Fibroblast of upper back skin (primary cell): Measurements from ENCODE around the gene SLC12A3.
A peak's percentile ranks its signal among the peaks of the same experiment; 100 is the strongest.

Source experiments
- DNase-seq: peaks from one replicate; pipeline ENCODE4 v3.0.0-alpha.2; 2013

Gene SLC12A3

DNA sequence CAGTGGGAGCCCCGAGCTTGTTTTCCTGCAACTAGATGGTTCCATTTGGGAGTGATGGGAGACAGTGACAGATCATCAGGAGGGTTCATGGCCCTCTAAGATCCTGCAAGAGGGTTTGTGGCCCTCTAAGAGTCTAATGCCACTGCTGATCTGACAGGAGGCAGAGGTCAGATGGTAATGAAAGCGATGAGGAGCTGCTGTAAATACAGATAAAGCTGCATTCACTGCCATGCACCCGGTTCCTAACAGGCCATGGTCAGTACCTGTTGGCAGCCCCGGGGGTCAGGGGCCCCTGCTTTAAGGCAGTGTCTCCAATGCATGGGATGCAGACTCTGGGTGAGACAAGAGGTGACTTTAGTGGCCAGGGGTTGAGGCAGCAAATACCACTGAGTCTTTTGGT, 30.8 kb downstream of the SLC12A3 start:
- DNase-seq: no peak

GRCh38 chr16:56896244-56896643, 31.2 kb downstream of the SLC12A3 start:
- DNase-seq: no peak

GRCh38 chr16:56897026-56897799, 32.2 kb downstream of the SLC12A3 start:
- DNase-seq: no peak

- no peak for DNase-seq
These were observed 33.8 kb downstream of the SLC12A3 start for GRCh38 chr16:56898847-56899246.

DNA sequence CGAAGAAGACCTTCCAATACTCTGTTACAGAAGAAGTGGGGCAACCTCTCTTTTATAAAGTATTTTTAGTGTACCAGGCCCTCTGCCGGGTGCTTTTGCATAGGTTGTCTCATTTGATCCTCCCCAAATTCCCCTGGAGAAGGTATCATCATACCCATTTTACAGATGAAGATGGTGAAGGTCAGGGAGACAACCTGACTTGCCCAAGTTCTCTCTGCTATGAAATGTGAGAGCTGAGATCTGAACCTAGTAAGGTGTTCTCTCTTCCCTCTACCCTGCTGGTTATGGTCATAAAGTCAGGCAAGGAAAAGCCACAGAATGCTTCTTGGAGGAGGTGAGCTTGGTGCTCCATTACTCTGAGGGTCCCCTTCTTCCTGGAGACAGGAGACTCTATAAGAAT, 38.9 kb downstream of the SLC12A3 start:
- DNase-seq: no peak

DNA sequence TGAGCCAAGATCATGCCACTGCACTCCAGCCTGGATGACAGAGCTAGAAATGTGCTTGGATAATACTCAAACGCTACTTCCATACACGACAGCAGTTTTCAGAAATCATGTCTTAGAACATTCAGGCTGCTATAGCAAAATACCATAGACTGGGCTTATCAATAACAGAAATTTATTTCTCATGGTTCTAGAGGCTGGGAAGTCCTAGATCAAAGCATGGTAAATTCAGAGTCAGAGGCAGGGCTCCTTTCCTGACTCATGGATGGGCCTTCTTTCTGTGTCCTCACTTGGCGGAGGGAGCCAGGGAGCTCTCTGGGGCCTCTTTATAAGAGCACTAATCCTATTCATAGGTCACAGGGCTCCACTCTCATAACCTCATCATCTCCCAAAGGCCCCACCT, 42.4 kb downstream of the SLC12A3 start:
- DNase-seq: no peak

DNA sequence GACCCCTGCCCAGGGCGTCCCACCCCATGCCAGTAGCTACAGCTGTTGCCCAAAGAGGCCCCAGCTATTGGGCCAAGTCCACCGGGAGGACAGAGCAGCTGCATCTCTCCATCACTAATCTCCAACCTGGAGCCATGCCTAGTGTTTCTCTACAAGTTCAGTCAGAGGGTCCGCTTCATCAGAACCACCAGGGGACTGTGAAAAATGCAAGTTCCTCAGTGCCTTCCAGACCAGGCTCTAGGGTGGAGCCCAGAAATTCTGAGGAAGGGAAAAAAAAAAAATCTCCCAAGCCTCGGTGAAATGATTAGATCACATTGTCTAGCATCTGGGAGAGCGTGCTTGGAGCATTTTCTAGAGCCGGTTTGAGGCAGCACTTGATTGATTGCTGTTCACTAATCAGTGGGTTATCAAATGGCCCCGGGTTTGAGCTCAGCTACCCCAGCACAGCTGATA, 44.5 kb downstream of the SLC12A3 start:
- peak; percentile 35 for DNase-seq

DNA sequence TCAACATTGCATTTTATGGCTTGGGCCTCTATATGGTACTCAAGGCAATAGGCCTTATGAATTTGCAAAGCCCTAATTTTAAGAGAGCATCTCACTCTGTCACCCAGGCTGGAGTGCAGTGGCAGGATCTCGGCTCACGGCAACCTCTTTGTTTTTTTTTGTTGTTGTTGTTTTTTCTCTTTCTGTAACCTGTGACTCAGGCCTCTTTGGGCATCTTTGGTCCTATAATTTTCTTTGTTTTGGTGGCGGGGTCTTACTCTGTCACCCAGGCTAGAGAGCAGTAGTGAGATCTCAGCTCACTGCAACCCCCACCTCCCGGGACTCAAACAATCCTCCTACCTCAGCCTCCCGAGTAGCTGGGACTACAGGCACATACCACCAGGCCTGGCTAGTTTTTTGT, 45.1 kb downstream of the SLC12A3 start:
- no peak for DNase-seq

GRCh38 chr16:56910654-56911539, 45.9 kb downstream of the SLC12A3 start:
- peak; percentile 94 for DNase-seq

DNA sequence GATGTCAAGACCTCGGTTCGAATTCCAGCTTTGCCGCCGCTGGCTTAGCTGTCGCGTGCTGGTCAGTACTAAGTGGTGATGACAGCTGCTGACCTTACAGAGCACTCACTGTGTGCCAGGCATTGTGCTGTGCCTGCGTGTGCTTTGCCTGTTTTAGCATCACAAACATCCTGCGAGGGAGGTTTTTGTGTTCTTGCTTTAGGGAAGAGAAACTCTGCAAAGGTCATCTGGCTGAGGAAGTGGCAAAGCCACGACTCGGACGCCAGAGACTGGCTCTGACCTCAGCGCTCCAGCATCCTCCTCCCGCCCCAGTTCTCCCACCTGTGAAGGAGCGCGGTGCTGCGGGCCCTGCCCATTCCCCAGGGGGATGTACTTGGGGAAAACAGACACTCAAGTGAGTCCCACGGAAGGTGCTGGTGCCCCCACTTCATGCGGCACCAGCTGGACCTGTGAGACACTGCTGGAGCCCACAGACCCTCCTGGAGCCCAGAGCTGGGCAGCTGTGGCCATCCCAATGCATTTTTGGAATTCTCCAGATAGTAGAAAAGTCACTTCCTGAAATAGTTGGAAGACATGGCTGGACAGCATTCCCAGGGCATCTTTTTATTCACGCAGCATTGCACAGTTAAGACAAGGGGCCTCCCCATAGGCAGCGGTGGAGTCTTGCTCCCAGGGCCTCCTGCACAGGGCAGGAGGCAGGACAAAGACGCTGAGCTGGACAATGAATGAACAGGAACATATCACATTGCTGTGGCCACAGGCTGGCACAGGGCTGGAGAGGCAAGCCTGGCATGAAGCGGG, 47.0 kb downstream of the SLC12A3 start:
- DNase-seq: peak; percentile 71

DNA sequence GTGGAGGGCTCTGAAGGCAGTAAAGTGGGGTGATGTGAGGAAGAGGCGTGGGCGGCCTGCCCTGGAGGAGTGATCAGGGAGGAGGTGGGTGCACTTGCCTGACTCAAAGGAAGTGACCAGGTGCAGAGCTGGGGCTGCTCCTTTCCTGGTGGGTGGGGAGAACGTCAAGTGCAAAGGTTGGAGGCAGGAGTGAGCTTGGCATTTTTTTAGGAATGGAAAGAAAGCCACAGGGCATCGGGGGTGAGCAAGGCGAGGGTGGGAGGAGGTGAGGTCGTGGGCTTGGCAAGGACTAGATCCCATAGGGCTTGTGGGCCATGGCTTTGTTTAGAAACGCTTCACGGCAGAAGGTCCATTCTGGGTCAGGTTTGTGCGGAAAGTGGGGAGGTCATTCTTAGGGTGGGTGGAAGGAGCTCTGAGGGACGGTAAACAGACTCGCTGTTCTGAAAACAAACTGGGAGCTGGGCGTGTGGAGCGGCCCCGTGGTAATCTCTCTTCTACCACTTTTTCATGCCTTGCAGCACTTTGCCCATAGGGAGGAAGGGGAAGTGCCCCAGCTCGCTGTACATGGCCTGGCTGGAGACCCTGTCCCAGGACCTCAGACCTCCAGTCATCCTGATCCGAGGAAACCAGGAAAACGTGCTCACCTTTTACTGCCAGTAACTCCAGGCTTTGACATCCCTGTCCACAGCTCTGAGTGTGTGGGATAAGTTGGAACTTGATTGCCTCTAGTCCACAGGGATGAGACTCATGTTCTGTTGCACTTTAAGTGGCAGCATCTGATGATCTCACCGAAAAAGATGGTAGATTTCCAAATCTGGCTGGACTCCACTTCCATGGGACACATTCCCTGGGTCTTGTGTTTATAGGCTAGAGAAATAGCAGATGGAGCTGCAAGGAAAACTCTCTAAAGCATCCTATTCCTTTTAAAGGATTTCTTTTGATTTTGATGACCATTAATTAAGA, 48.0 kb downstream of the SLC12A3 start:
- peak; percentile 72 for DNase-seq

DNA sequence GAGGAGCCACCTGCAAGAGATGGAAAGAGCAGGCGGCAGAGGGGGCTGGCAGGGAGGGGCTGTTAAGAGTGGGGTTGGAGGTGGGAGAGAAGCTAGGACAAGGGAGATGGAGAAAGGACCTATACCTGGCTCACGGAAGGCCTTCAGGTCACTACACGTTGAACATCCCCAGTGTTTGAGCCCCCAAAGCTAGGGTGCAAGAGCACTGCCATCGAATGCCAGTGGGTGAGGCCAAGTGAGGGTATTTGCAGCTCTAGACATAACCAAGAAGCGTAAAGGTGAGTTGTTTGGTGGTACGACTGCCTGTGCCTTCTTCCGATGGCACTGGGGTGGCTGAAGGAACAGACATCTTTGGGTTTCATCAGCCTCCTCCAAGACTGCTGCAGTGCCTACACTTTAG, 49.9 kb downstream of the SLC12A3 start:
- no peak for DNase-seq

DNA sequence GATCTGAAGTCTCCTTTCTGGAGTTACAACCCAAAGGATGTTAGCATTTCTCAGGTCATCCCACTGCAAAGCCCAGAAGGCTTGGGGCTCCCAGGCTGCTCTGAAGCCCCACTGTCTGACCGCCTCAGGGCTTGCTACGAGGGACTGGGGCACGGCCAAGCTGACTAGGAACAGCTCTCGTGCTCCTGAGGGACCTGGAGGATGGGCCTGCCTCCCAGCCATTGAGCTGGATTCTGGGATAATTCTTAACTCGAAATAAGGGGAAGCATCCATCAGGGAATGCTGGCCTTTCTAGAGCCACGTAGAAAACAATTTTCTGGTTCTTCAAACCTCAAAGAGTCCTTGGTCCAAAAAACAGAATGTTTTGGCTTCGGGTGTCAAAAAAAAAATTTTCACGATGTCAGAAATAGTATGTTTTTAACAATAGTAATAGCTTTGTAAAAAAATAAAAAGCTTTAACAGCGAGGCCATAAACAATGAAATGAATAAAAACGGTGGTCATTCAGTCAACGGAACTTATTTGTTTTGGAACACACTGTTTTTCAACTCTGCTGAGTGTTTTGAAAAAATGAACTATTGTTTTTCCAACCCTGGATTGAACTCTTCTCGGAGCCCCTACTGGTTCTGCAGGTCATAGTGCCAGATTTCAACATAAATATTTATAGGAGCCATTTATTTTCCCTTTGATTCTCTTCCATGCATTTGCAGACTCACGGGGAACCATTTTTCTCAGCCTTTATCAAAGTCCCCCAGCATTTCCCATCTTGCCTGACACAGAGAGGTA, 50.5 kb downstream of the SLC12A3 start:
- no peak for DNase-seq

DNA sequence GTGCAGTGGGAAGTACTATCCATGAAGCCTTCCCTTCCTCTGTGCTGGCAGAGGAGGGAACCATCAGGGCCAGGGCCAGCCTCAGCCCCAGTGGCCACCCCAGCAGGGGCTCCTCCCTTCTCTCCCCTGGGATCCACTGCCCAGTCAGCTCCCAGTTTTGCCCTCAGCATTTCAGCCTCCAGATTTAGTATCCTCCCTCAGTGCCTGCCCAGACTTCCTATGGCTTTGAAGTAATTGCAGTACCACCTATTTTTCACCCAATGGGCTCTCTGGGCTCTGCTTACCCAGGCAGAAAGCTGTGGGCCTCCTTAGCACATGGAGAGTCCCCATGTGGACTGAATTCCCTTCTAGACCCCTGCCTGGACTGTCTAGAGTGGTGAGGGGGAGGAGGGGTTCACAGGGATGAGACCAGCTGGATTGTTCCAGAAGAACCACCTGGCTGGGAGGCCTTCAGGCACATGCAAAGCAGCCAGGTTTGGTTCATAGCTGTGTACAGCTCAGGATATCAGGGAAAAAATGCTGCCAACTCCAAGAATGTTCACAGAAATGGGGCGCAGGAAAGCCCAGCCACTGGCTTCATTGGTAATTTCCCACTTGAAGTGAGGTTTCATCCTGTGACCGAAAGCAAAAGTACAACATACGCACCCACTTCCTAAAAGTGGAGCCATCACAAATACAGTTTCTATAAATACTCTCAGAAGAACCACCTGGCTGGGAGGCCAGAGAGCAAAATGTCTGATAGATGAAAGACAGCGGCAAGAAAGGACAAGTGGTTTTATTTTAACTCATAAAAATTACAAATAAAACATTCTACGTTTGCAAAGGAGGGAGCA, 51.8 kb downstream of the SLC12A3 start:
- DNase-seq: no peak

- DNase-seq: no peak
These were observed 53.5 kb downstream of the SLC12A3 start for GRCh38 chr16:56918467-56919012.

DNA sequence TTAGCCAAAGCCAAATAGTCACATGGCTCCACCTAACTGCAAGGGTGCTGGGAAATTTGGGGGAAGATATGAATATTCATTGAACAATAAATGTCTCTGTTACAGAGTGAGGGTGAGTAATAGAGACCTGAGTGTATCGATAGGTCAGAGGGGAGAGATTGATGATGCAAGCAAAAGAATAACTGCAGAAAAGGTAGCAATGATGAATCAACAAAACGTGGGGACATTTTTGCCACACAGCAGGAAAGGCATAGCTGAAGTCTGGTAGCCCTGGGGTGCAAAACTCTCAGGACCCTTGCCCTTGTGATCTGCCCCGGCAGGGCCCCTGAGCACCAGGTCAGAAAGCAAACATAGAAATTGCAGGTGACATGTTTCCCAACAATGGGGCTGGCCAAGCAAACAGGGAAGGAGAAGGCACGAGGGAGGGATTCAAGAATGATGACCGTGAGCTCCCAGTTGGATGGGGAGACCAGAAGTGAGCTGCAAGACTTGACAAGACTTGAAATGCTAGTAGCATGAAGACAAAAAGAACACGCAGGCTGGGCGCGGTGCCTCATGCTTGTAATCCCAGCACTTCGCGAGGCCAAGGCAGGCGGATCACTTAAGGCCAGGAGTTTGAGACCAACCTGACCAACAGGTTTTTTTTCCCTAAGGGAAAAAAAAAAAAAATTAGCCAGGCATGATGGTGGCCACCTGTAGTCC, 54.2 kb downstream of the SLC12A3 start:
- no peak for DNase-seq

- no peak for DNase-seq
These were observed 56.6 kb downstream of the SLC12A3 start for GRCh38 chr16:56921571-56921970.

DNA sequence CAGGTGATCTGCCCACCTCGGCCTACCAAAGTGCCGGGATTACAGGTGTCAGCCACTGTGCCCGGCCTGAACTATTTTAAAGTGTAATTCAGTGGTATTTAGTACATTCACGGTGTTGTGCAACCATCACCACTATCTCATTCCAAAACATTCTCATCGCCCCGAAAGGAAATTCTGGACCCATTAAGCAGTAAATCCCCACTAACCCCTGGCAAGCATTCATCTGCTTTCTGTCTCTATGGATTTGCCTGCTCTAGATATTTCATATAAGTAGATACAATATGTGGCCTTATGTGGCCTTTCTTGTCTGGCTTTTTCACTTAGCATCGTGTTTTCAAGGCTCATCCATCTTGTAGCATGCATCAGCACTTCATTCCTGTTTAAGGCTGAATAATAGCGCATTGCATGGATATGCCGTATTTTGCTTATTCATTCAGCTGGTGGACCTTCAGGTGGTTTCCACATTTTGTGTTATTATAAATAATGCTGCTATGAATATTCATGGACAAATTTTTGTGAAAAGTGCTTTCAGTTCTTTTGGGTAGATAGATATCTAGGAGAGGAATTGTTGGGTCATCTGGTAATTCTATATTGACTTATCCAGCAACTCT, 58.6 kb downstream of the SLC12A3 start:
- peak; percentile 61 for DNase-seq

GRCh38 chr16:56927471-56927870, 62.5 kb downstream of the SLC12A3 start:
- DNase-seq: no peak
